H1 (cell line): ENCODE results near the gene NRAS. TPM values are rescaled to one million over a fixed set of nuclear protein-coding genes. Genes with fewer than 3 reads are reported as not detected.

Experiments
- CTCF ChIA-PET: fragments of 300-600 bp; sonication (Branson Sonifier 250); formaldehyde crosslinking; loops from one replicate; lab custom pipeline; 2021; ENCODE audit not compliant: partially characterized antibody; lab: Charles Lee
- POLR2A ChIA-PET: fragments of 300-600 bp; sonication (Branson Sonifier 250); formaldehyde crosslinking; loops from one replicate; lab custom pipeline; 2021; ENCODE audit warnings: inconsistent platforms; ENCODE audit not compliant: partially characterized antibody; lab: Charles Lee
- DNase-seq, 2 experiments: peaks; one replicate each; pipeline versions ENCODE4 v3.0.0 to v3.0.0-alpha.2; 2010 to 2022; ENCODE audit warnings: low spot score in 2 of 2, low read depth in 1 of 2, mixed read lengths in 1 of 2
- FAIRE-seq: peaks from 2 replicates; lab custom pipeline; 2011; peaks lifted over from hg19 to GRCh38; lab: Jason Lieb, UNC
- H2AFZ ChIP-seq: 2 replicates; pipeline ENCODE4 v1.8.1; 2012; ENCODE audit warnings: low read length, inconsistent platforms
- H2AK5ac ChIP-seq: 2 replicates; pipeline ENCODE4 v1.6.1; 2013; ENCODE audit warnings: low read depth, low read length
- H2BK120ac ChIP-seq: replicated peaks from 2 replicates; pipeline ENCODE3; 2013; ENCODE audit warnings: low read depth, low read length, inconsistent platforms
- H2BK12ac ChIP-seq: 2 replicates; pipeline ENCODE4 v1.6.1; 2013; ENCODE audit warnings: low read depth, low read length
- H2BK15ac ChIP-seq: 2 replicates; pipeline ENCODE4 v1.6.1; 2013; ENCODE audit warnings: low read length
- H2BK20ac ChIP-seq: 2 replicates; pipeline ENCODE4 v1.6.1; 2013; ENCODE audit warnings: low read length
- H2BK5ac ChIP-seq: 2 replicates; pipeline ENCODE4 v1.6.1; 2013; ENCODE audit warnings: low read depth, low read length
- H3K14ac ChIP-seq: 2 replicates; pipeline ENCODE4 v1.6.1; 2013; ENCODE audit warnings: inconsistent platforms; ENCODE audit not compliant: insufficient read length
- H3K18ac ChIP-seq: 2 replicates; pipeline ENCODE4 v1.6.1; 2013; ENCODE audit warnings: low read length; ENCODE audit errors: extremely low read depth
- H3K23ac ChIP-seq: 2 replicates; pipeline ENCODE4 v1.6.1; 2013; ENCODE audit warnings: inconsistent platforms; ENCODE audit not compliant: insufficient read length
- H3K23me2 ChIP-seq: 2 replicates; pipeline ENCODE4 v1.6.1; 2013; ENCODE audit warnings: low read depth, low read length
- H3K27ac ChIP-seq: 2 replicates; pipeline ENCODE4 v1.6.1; 2011; ENCODE audit warnings: low read depth, low read length, inconsistent platforms
- H3K27me3 ChIP-seq, 4 experiments: replicated peaks in 1 of 4; 1 replicate in 1 of 4; 2 replicates in 3 of 4; pipeline versions ENCODE4 v1.6.1 to v1.8.1; 2011 to 2013; ENCODE audit warnings: low read length in 3 of 4, mild to moderate bottlenecking in 3 of 4, inconsistent platforms in 2 of 4, mixed read lengths in 2 of 4, moderate library complexity in 1 of 4; ENCODE audit not compliant: control insufficient read depth in 3 of 4, insufficient read depth in 3 of 4; ENCODE audit errors: extremely low read depth in 1 of 4
- H3K36me3 ChIP-seq, 4 experiments: 2 replicates each; pipeline versions ENCODE4 v1.6.1 to v1.8.1; 2011 to 2013; ENCODE audit warnings: mild to moderate bottlenecking in 4 of 4, low read length in 3 of 4, moderate library complexity in 2 of 4, control low read depth in 1 of 4, inconsistent platforms in 1 of 4; ENCODE audit not compliant: insufficient read depth in 4 of 4, control insufficient read depth in 2 of 4
- H3K4ac ChIP-seq: replicated peaks from 2 replicates; pipeline ENCODE3; 2013; ENCODE audit warnings: low read length, low read depth, mixed read lengths, inconsistent platforms; ENCODE audit not compliant: insufficient read length
- H3K4me1 ChIP-seq, 4 experiments: replicated peaks in 1 of 4; 1 replicate in 1 of 4; 2 replicates in 3 of 4; pipeline versions ENCODE4 v1.6.1 to v1.8.1; 2011 to 2013; ENCODE audit warnings: low read length in 3 of 4, inconsistent platforms in 2 of 4, mixed read lengths in 1 of 4; ENCODE audit not compliant: insufficient read depth in 4 of 4, control insufficient read depth in 3 of 4
- H3K4me2 ChIP-seq, 2 experiments: 2 replicates each; pipeline versions ENCODE4 v1.6.1 to v1.8.1; 2011 to 2013; ENCODE audit warnings: low read depth in 2 of 2, low read length in 2 of 2, control low read depth in 1 of 2, inconsistent platforms in 1 of 2, mild to moderate bottlenecking in 1 of 2; ENCODE audit not compliant: insufficient read depth in 1 of 2
- H3K4me3 ChIP-seq, 4 experiments: fragments of 200-600, 300-600 bp in 1 of 4; sonication (generic), shearing (Covaris generic), sonication (Bioruptor Twin) in 1 of 4; 2 replicates each; pipeline versions ENCODE4 v1.5.1 to v1.8.1; 2011 to 2016; ENCODE audit warnings: low read length in 4 of 4, low read depth in 3 of 4, control low read depth in 2 of 4, inconsistent platforms in 2 of 4, mild to moderate bottlenecking in 2 of 4, mixed read lengths in 1 of 4, moderate library complexity in 1 of 4; ENCODE audit not compliant: insufficient read depth in 2 of 4; ENCODE audit errors: extremely low read depth in 1 of 4
- H3K56ac ChIP-seq: replicated peaks from 2 replicates; pipeline ENCODE3; 2013; ENCODE audit warnings: low read depth, mild to moderate bottlenecking, mixed read lengths, low read length, inconsistent platforms; ENCODE audit not compliant: insufficient read length
- H3K79me1 ChIP-seq: 2 replicates; pipeline ENCODE4 v1.6.1; 2013; ENCODE audit warnings: low read depth, low read length, control low read depth
- H3K79me2 ChIP-seq, 2 experiments: 2 replicates each; pipeline versions ENCODE4 v1.6.1 to v1.8.1; 2012 to 2013; ENCODE audit warnings: low read length in 2 of 2, mild to moderate bottlenecking in 2 of 2, inconsistent platforms in 1 of 2; ENCODE audit not compliant: insufficient read depth in 2 of 2, control insufficient read depth in 1 of 2
- H3K9ac ChIP-seq, 4 experiments: replicated peaks in 1 of 4; 1 replicate in 1 of 4; 2 replicates in 3 of 4; pipeline versions ENCODE4 v1.6.1 to v1.8.1; 2011 to 2013; ENCODE audit warnings: low read depth in 3 of 4, low read length in 3 of 4, control low read depth in 2 of 4, mild to moderate bottlenecking in 2 of 4, moderate library complexity in 2 of 4, inconsistent platforms in 1 of 4; ENCODE audit errors: extremely low read depth in 1 of 4
- H3K9me3 ChIP-seq, 2 experiments: 2 replicates each; pipeline versions ENCODE4 v1.6.1 to v1.8.1; 2012 to 2013; ENCODE audit warnings: mild to moderate bottlenecking in 2 of 2, moderate library complexity in 2 of 2, control low read depth in 1 of 2, inconsistent platforms in 1 of 2, low read depth in 1 of 2, low read length in 1 of 2, mixed read lengths in 1 of 2; ENCODE audit not compliant: insufficient read depth in 2 of 2
- H4K20me1 ChIP-seq, 2 experiments: replicated peaks in 1 of 2; 2 replicates each; pipeline versions ENCODE3 to v1.8.1; 2011 to 2013; ENCODE audit warnings: inconsistent platforms in 2 of 2, low read length in 2 of 2, mild to moderate bottlenecking in 1 of 2; ENCODE audit not compliant: insufficient read depth in 2 of 2, control insufficient read depth in 1 of 2
- H4K5ac ChIP-seq: 2 replicates; pipeline ENCODE4 v1.6.1; 2013; ENCODE audit warnings: low read length, low read depth, mixed read lengths, inconsistent platforms; ENCODE audit not compliant: insufficient read length
- H4K8ac ChIP-seq: 2 replicates; pipeline ENCODE4 v1.8.0; 2013; ENCODE audit warnings: mild to moderate bottlenecking, moderate library complexity, low read length, inconsistent platforms; ENCODE audit not compliant: insufficient read depth; ENCODE audit errors: extremely low read depth
- H4K91ac ChIP-seq: replicated peaks from 2 replicates; pipeline ENCODE3; 2013; ENCODE audit warnings: low read length, mixed read lengths, inconsistent platforms; ENCODE audit not compliant: insufficient read length
- CBX5 ChIP-seq: fragments of 300-800, 300-1000 bp; sonication (generic); IDR thresholded peaks from 2 replicates; pipeline ENCODE4 v1.7.1; 2016; ENCODE audit warnings: antibody characterized with exemption, low read length, low read depth
- CEBPB ChIP-seq: IDR thresholded peaks from 2 replicates; pipeline ENCODE4 v1.6.1; 2012; ENCODE audit warnings: low read depth, low read length
- CHD1 ChIP-seq: IDR thresholded peaks from 2 replicates; pipeline ENCODE4 v1.6.1; 2012; ENCODE audit warnings: low read depth, low read length, improper control_type of control experiment
- POLR2A ChIP-seq, 2 experiments: IDR thresholded peaks; 1 replicate in 1 of 2; 2 replicates in 1 of 2; pipeline ENCODE4 v1.6.1; 2011; ENCODE audit warnings: low read depth in 2 of 2, low read length in 2 of 2, mild to moderate bottlenecking in 2 of 2; ENCODE audit errors: control extremely low read depth in 1 of 2
- POLR2AphosphoS5 ChIP-seq: IDR thresholded peaks from 2 replicates; pipeline ENCODE4 v1.6.1; 2011; ENCODE audit warnings: low read depth, low read length
- SAP30 ChIP-seq: fragments of 300-600 bp; sonication (generic); IDR thresholded peaks from 2 replicates; pipeline ENCODE4 v1.7.1; 2012; ENCODE audit warnings: low read length, moderate library complexity, mild to moderate bottlenecking, inconsistent platforms; ENCODE audit not compliant: insufficient read depth, insufficient replicate concordance
- SP1 ChIP-seq: IDR thresholded peaks from 2 replicates; pipeline ENCODE4 v1.6.1; 2011; ENCODE audit warnings: low read depth, low read length
- TBP ChIP-seq: IDR thresholded peaks from 2 replicates; pipeline ENCODE4 v1.6.1; 2011; ENCODE audit warnings: low read depth, low read length, improper control_type of control experiment
- WGBS, 2 experiments: shearing (Covaris generic) in 1 of 2; methylation state at CpG; one replicate each; pipeline versions ENCODE4 v1.1.6 to v1.1.7; 2013 to 2015; ENCODE audit warnings: low lambda C conversion rate in 2 of 2, mixed read lengths in 2 of 2, inconsistent platforms in 1 of 2, low coverage in 1 of 2, missing lambda C conversion rate in 1 of 2; ENCODE audit not compliant: insufficient replicate concordance in 2 of 2, insufficient coverage in 1 of 2, insufficient read length in 1 of 2; ENCODE audit errors: extremely low coverage in 1 of 2, missing lambda C conversion rate in 1 of 2; 5-methylcytosine and 5-hydroxymethylcytosine counted together
- polyA plus RNA-seq, 7 experiments: library from polyadenylated mRNA; depleted of rRNA in 3 of 7; stranded (reverse) in 5 of 7; unstranded in 2 of 7; fragments of >200 nt in 5 of 7; fragments of 200-250 nt in 2 of 7; gene quantifications; 1 replicate in 5 of 7; 2 replicates in 1 of 7; 4 replicates in 1 of 7; pipeline versions ENCODE4 v1.2.1 to v1.2.3, GENCODE V29; 2011 to 2013; ENCODE audit warnings: missing spikeins in 2 of 7, mixed read lengths in 2 of 7
- total RNA-seq: library from RNA; stranded (reverse); fragmentation: NEBNext Ultra II Directional; extraction: Animal tissue kit (Norgen Biotek cat#: 25700); gene quantifications from 2 replicates; pipeline ENCODE4 v1.2.1, GENCODE V29; 2021
- TF ChIP-seq, protein P1 (sequence below): IDR thresholded peaks from 2 replicates; pipeline ENCODE4 v1.6.1; 2012; ENCODE audit warnings: inconsistent platforms
- TF ChIP-seq, protein P2 (sequence below): IDR thresholded peaks from 2 replicates; pipeline ENCODE4 v1.6.1; 2012; ENCODE audit warnings: low read length, inconsistent platforms

Gene NRAS
- total and polyA plus RNA-seq, 2 of the 8 experiments (the other 6 are each of a cell fraction or from before 2014, with no cell fraction given), result 24.5 to 65.1 TPM

DNA sequence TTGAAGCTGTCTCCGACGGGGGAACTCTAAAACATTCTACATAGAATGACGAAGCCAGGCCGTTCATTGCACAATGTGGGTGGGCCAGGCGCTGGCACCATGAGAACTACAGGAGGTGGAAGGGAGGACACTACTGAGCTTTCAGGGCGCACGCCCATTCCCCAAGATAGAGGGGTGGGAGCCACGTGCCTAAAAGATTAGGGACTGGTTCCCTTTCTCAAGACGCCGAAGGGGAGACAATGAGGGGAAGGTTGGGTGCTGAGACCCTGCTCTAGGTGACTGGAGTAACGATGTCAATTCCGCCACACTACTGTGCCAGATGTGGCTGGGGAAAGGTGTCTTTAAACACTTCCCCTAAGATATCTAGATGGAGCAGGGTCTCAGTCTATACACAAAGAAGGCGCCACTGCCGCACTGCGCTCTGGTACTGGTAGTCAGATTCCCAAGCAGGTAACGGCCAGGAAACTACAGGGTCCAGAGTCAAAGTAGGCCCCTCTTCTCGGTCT lies 40.4 kb upstream of the NRAS start:
- H3K9ac ChIP-seq, result peak overlapping the region; percentile 99 to 100 (median 100)
- no peaks in the 10 kb centered on the region for H3K23me2 ChIP-seq
- H4K8ac ChIP-seq, result peak overlapping the region; percentile 93; the same call in 1 of the 2 replicates
- 0% methylated on average over 17 of the region's 17 CpGs; no CpG with 5 or more reads in 1 of the 2 experiments for WGBS, 2 experiments
- peaks cover 21 to 24% of the 10 kb centered on the region in 2 experiments for H4K20me1 ChIP-seq
- peak overlapping the region; percentile 62 to 75 for H3K4me2 ChIP-seq
- peak overlapping the region; percentile 74 for H4K5ac ChIP-seq
- FAIRE-seq, result peak; percentile 13
- no peak overlapping the region for H3K14ac ChIP-seq
- no peak overlapping the region; the same call in 1 of the 2 replicates for H2AK5ac ChIP-seq
- no peaks in the 10 kb centered on the region for H3K9me3 ChIP-seq
- peak overlapping the region; percentile 95 for H2BK5ac ChIP-seq
- peak overlapping the region; percentile 36 for H3K56ac ChIP-seq
- H2BK20ac ChIP-seq, result no peak overlapping the region
- H3K4ac ChIP-seq, result peak overlapping the region; percentile 15
- peaks cover 50 to 52% of the 10 kb centered on the region in 2 experiments for H3K79me2 ChIP-seq
- H3K4me1 ChIP-seq, result peaks cover 0 to 16% (median 3%) of the 10 kb centered on the region in 4 experiments; a peak in 2 of 7 replicates
- no peaks in the 10 kb centered on the region; the same call in 1 of the 2 replicates for H3K79me1 ChIP-seq
- DNase-seq, result no peak
- no peak overlapping the region for H2BK120ac ChIP-seq
- CTCF ChIA-PET, result interaction anchor here (0.6 kb wide), 1 partner anchor 15 kb away, joined by 3 read pairs; no protein-coding TSS in a partner anchor
- H3K23ac ChIP-seq, result no peak overlapping the region
- no peaks in the 10 kb centered on the region for H3K27me3 ChIP-seq
- peaks cover 0 to 12% (median 2%) of the 10 kb centered on the region in 4 experiments; a peak in 2 of 8 replicates for H3K36me3 ChIP-seq
- no peak overlapping the region for H2BK15ac ChIP-seq
- no peak overlapping the region; the same call in 1 of the 2 replicates for H2BK12ac ChIP-seq
- no peak overlapping the region for H2AFZ ChIP-seq
- peak overlapping the region; percentile 100 for H3K27ac ChIP-seq
- peak overlapping the region; percentile 89 for H3K18ac ChIP-seq
- peak overlapping the region; percentile 87 to 100 (median 98) for H3K4me3 ChIP-seq
- POLR2A ChIA-PET, result interaction anchor here (0.6 to 6.0 kb wide), 22 partner anchors 8 to 608 kb away, joined by 3 to 68 read pairs (median 5); partner anchors contain the start of genes NRAS and SIKE1
- peak overlapping the region; percentile 20 for H4K91ac ChIP-seq
- TF ChIP-seq CHD1 (no peak), CBX5 (no peak), POLR2AphosphoS5 (peak; percentile 73; the same call in 1 of the 2 replicates), CEBPB (peak; percentile 83), POLR2A (IDR thresholded peaks at IDR 0.05; ENCODE audit: control extremely low read depth in 1 of 2, low read depth in 2 of 2, low read length in 2 of 2) (peak; percentile 71 to 86), SP1 (no peak), TBP (peak; percentile 1; the same call in 1 of the 2 replicates), SAP30 (peak; percentile 83)
- TF ChIP-seq, protein P1, sequence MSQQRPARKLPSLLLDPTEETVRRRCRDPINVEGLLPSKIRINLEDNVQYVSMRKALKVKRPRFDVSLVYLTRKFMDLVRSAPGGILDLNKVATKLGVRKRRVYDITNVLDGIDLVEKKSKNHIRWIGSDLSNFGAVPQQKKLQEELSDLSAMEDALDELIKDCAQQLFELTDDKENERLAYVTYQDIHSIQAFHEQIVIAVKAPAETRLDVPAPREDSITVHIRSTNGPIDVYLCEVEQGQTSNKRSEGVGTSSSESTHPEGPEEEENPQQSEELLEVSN, result peak; percentile 3; the same call in 1 of the 2 replicates
- TF ChIP-seq, protein P2, sequence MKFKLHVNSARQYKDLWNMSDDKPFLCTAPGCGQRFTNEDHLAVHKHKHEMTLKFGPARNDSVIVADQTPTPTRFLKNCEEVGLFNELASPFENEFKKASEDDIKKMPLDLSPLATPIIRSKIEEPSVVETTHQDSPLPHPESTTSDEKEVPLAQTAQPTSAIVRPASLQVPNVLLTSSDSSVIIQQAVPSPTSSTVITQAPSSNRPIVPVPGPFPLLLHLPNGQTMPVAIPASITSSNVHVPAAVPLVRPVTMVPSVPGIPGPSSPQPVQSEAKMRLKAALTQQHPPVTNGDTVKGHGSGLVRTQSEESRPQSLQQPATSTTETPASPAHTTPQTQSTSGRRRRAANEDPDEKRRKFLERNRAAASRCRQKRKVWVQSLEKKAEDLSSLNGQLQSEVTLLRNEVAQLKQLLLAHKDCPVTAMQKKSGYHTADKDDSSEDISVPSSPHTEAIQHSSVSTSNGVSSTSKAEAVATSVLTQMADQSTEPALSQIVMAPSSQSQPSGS, result no peak
